Mesenchymal stem cell (in vitro differentiated cells and primary cell): Measurements from ENCODE around the gene ANKRD6.
A peak's percentile ranks its signal among the peaks of the same experiment; 100 is the strongest.

ENCODE experiments used
- DNase-seq: peaks from one replicate; pipeline ENCODE4 v3.0.0-alpha.2; 2013
- H2AFZ ChIP-seq: one replicate; pipeline ENCODE4 v1.6.1; 2013; ENCODE audit warnings: low read depth, mild to moderate bottlenecking, control low read depth, inconsistent platforms, low read length, moderate library complexity
- H2AK5ac ChIP-seq: 2 replicates; pipeline ENCODE4 v1.6.1; 2013; ENCODE audit warnings: low read length, moderate library complexity, mild to moderate bottlenecking, inconsistent platforms; ENCODE audit not compliant: severe bottlenecking
- H2BK120ac ChIP-seq: one replicate; pipeline ENCODE4 v1.6.1; 2013; ENCODE audit warnings: low read depth, mild to moderate bottlenecking, inconsistent platforms, low read length, moderate library complexity
- H2BK12ac ChIP-seq, 2 experiments: one replicate each; pipeline ENCODE4 v1.6.1; 2013; ENCODE audit warnings: inconsistent platforms in 2 of 2, low read length in 2 of 2, mild to moderate bottlenecking in 2 of 2, moderate library complexity in 2 of 2, control low read depth in 1 of 2
- H2BK15ac ChIP-seq: one replicate; pipeline ENCODE4 v1.6.1; 2013; ENCODE audit warnings: mild to moderate bottlenecking, low read depth, inconsistent platforms; ENCODE audit not compliant: poor library complexity, severe bottlenecking
- H2BK5ac ChIP-seq: 2 replicates; pipeline ENCODE4 v1.6.1; 2013; ENCODE audit warnings: low read depth, mild to moderate bottlenecking, low read length, control low read depth, inconsistent platforms; ENCODE audit not compliant: poor library complexity, severe bottlenecking
- H3K14ac ChIP-seq, 2 experiments: one replicate each; pipeline ENCODE4 v1.6.1; 2013; ENCODE audit warnings: inconsistent platforms in 2 of 2, low read length in 2 of 2, control low read depth in 1 of 2, mild to moderate bottlenecking in 1 of 2, moderate library complexity in 1 of 2
- H3K18ac ChIP-seq, 2 experiments: one replicate each; pipeline ENCODE4 v1.6.1; 2013; ENCODE audit warnings: inconsistent platforms in 2 of 2, low read length in 2 of 2, control low read depth in 1 of 2, low read depth in 1 of 2, mild to moderate bottlenecking in 1 of 2
- H3K23ac ChIP-seq, 2 experiments: one replicate each; pipeline ENCODE4 v1.6.1; 2013; ENCODE audit warnings: inconsistent platforms in 2 of 2, low read length in 2 of 2, mild to moderate bottlenecking in 2 of 2, moderate library complexity in 2 of 2, control low read depth in 1 of 2
- H3K27ac ChIP-seq: 2 replicates; pipeline ENCODE4 v1.5.1; 2013; ENCODE audit warnings: mild to moderate bottlenecking, moderate library complexity, low read length, control low read depth, inconsistent platforms; ENCODE audit not compliant: poor library complexity, severe bottlenecking
- H3K27me3 ChIP-seq, 2 experiments: 2 replicates each; pipeline versions ENCODE4 v1.6.1 to v1.7.0; 2013; ENCODE audit warnings: low read length in 2 of 2, mild to moderate bottlenecking in 2 of 2, moderate library complexity in 2 of 2, control low read depth in 1 of 2, inconsistent platforms in 1 of 2; ENCODE audit not compliant: control insufficient read depth in 1 of 2, insufficient read depth in 1 of 2
- H3K36me3 ChIP-seq, 2 experiments: 2 replicates each; pipeline versions ENCODE4 v1.6.1 to v1.7.0; 2013; ENCODE audit warnings: low read length in 2 of 2, control low read depth in 1 of 2, inconsistent platforms in 1 of 2, low read depth in 1 of 2, mild to moderate bottlenecking in 1 of 2; ENCODE audit not compliant: insufficient read depth in 2 of 2, control insufficient read depth in 1 of 2
- H3K4ac ChIP-seq, 2 experiments: one replicate each; pipeline ENCODE4 v1.6.1; 2013; ENCODE audit warnings: inconsistent platforms in 2 of 2, low read length in 2 of 2, mild to moderate bottlenecking in 2 of 2, moderate library complexity in 2 of 2, control low read depth in 1 of 2, low read depth in 1 of 2
- H3K4me1 ChIP-seq: 2 replicates; pipeline ENCODE4 v1.6.1; 2013; ENCODE audit warnings: low read depth, low read length, control low read depth; ENCODE audit not compliant: control insufficient read depth, insufficient read depth
- H3K4me2 ChIP-seq: 2 replicates; pipeline ENCODE4 v1.6.1; 2013; ENCODE audit warnings: low read length, mild to moderate bottlenecking, inconsistent platforms; ENCODE audit not compliant: poor library complexity, severe bottlenecking
- H3K4me3 ChIP-seq, 2 experiments: 2 replicates each; pipeline versions ENCODE4 v1.5.1 to v1.7.0; 2013; ENCODE audit warnings: low read length in 2 of 2, mild to moderate bottlenecking in 2 of 2, control low read depth in 1 of 2, low read depth in 1 of 2; ENCODE audit not compliant: insufficient read depth in 1 of 2
- H3K79me1 ChIP-seq: replicated peaks from 2 replicates; pipeline ENCODE4 v1.6.1; 2013; ENCODE audit warnings: mild to moderate bottlenecking, control low read depth, low read length, inconsistent platforms; ENCODE audit not compliant: poor library complexity, severe bottlenecking
- H3K9ac ChIP-seq: 2 replicates; pipeline ENCODE4 v1.7.0; 2013; ENCODE audit warnings: mild to moderate bottlenecking, low read length, moderate library complexity
- H3K9me3 ChIP-seq: 2 replicates; pipeline ENCODE4 v1.7.0; 2013; ENCODE audit warnings: mild to moderate bottlenecking, low read length; ENCODE audit not compliant: control insufficient read depth
- H4K8ac ChIP-seq: one replicate; pipeline ENCODE4 v1.6.1; 2013; ENCODE audit warnings: inconsistent platforms, mild to moderate bottlenecking, low read length, moderate library complexity
- H4K91ac ChIP-seq: one replicate; pipeline ENCODE4 v1.6.1; 2013; ENCODE audit warnings: mild to moderate bottlenecking, low read length, inconsistent platforms
- WGBS: methylation state at CpG from one replicate; pipeline ENCODE4 v1.1.7; 2013; ENCODE audit warnings: mixed read lengths; 5-methylcytosine and 5-hydroxymethylcytosine counted together

The ANKRD6 gene

GRCh38 chr6:89611666-89612065 lies 178.7 kb downstream of the ANKRD6 start:
- Histone ChIP-seq H2BK15ac (no peak overlapping the region), H3K14ac (no peak overlapping the region), H3K36me3 (no peaks in the 10 kb centered on the region), H3K9me3 (no peaks in the 10 kb centered on the region), H3K4ac (no peak overlapping the region), H4K8ac (no peak overlapping the region), H3K79me1 (no peaks in the 10 kb centered on the region), H3K9ac (no peak overlapping the region), H3K27me3 (no peaks in the 10 kb centered on the region), H2BK12ac (no peak overlapping the region), H3K27ac (no peak overlapping the region), H3K4me1 (peaks cover 2% of the 10 kb centered on the region), H3K18ac (no peak overlapping the region), H3K4me2 (no peak overlapping the region), H2AK5ac (no peak overlapping the region), H2BK120ac (no peak overlapping the region), H2AFZ (no peak overlapping the region), H3K4me3 (no peak overlapping the region), H3K23ac (no peak overlapping the region), H4K91ac (no peak overlapping the region), H2BK5ac (no peak overlapping the region)
- peak; percentile 5 for DNase-seq

DNA sequence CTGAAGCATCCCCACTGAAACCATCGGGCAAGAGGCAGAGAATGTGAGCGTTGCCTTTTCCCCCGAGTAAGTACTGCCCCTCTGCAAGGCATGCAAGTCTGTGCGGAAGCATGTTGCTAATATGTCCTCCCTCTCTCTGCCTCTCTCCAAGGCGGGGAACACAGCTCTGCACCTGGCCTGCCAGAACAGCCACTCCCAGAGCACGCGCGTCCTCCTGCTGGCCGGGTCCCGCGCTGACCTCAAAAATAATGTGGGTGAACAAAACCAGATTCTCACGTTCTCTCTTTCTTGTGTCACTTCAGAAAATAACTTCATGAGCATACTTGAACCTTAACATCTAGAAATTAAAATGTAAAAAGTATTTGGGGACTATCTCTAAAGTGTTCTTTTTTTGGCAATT lies 179.2 kb downstream of the ANKRD6 start:
- no peak overlapping the region for H2BK5ac ChIP-seq
- H3K4ac ChIP-seq = no peak overlapping the region
- no peak overlapping the region for H2BK120ac ChIP-seq
- no peaks in the 10 kb centered on the region for H3K79me1 ChIP-seq
- 86% methylated on average over 11 of the region's 12 CpGs for WGBS
- H3K14ac ChIP-seq = no peak overlapping the region
- no peak overlapping the region for H3K23ac ChIP-seq
- DNase-seq = no peak
- H3K4me3 ChIP-seq = no peak overlapping the region
- no peaks in the 10 kb centered on the region for H3K9me3 ChIP-seq
- H3K4me2 ChIP-seq = no peak overlapping the region
- H3K36me3 ChIP-seq = no peaks in the 10 kb centered on the region
- no peak overlapping the region for H2BK12ac ChIP-seq
- no peak overlapping the region for H2BK15ac ChIP-seq
- no peak overlapping the region for H2AFZ ChIP-seq
- H3K9ac ChIP-seq = no peak overlapping the region
- H4K91ac ChIP-seq = no peak overlapping the region
- H3K18ac ChIP-seq = no peak overlapping the region
- no peaks in the 10 kb centered on the region for H3K27me3 ChIP-seq
- peaks cover 2% of the 10 kb centered on the region for H3K4me1 ChIP-seq
- no peak overlapping the region for H2AK5ac ChIP-seq
- no peak overlapping the region for H3K27ac ChIP-seq
- no peak overlapping the region for H4K8ac ChIP-seq

GRCh38 chr6:89613790-89614189 lies 180.8 kb downstream of the ANKRD6 start:
- no peak overlapping the region for H3K27ac ChIP-seq
- H3K4me3 ChIP-seq = no peak overlapping the region
- no peak overlapping the region for H2BK12ac ChIP-seq
- no peak overlapping the region for H3K18ac ChIP-seq
- no peak overlapping the region for H2AK5ac ChIP-seq
- H3K9me3 ChIP-seq = no peaks in the 10 kb centered on the region
- no peak overlapping the region for H3K23ac ChIP-seq
- no peak overlapping the region for H3K14ac ChIP-seq
- H2BK15ac ChIP-seq = no peak overlapping the region
- no peaks in the 10 kb centered on the region for H3K27me3 ChIP-seq
- no peaks in the 10 kb centered on the region for H3K36me3 ChIP-seq
- no peak overlapping the region for H4K8ac ChIP-seq
- H3K9ac ChIP-seq = no peak overlapping the region
- H3K4me1 ChIP-seq = peaks cover 2% of the 10 kb centered on the region
- no peak overlapping the region for H3K4ac ChIP-seq
- H2AFZ ChIP-seq = no peak overlapping the region
- H3K4me2 ChIP-seq = no peak overlapping the region
- WGBS = over 99% methylated on average over 5 of the region's 5 CpGs
- H3K79me1 ChIP-seq = no peaks in the 10 kb centered on the region
- no peak overlapping the region for H4K91ac ChIP-seq
- no peak overlapping the region for H2BK120ac ChIP-seq
- H2BK5ac ChIP-seq = no peak overlapping the region
- DNase-seq = no peak

DNA sequence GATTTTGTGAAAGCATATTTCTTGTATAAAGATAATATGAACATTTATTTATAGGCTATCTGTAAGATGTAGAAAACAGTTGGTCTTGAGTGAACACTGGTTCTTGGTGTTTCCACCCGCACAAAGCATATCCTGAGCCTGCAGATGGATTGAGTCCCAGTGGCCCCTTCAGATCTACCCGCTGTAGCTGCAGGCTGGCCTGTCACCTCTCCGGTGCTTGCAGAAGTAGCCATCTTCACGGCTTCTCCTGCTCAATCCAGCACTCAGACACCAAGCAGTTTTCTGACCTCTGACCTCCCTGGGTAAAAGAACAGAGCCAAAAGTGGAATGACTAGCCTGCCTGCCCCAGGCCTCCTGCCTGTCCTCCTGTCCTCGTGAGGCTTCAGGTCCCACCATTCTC lies 182.9 kb downstream of the ANKRD6 start:
- peaks cover 2% of the 10 kb centered on the region for H3K4me1 ChIP-seq
- H2AFZ ChIP-seq = no peak overlapping the region
- H3K4me3 ChIP-seq = no peak overlapping the region
- H3K27ac ChIP-seq = no peak overlapping the region
- H3K4ac ChIP-seq = no peak overlapping the region
- no peak overlapping the region for H4K91ac ChIP-seq
- no peak overlapping the region for H3K4me2 ChIP-seq
- H3K9ac ChIP-seq = no peak overlapping the region
- no peak overlapping the region for H2BK5ac ChIP-seq
- no peaks in the 10 kb centered on the region for H3K36me3 ChIP-seq
- no peak overlapping the region for H2BK12ac ChIP-seq
- H3K18ac ChIP-seq = no peak overlapping the region
- 82% methylated on average over 5 of the region's 5 CpGs for WGBS
- H3K9me3 ChIP-seq = no peaks in the 10 kb centered on the region
- no peaks in the 10 kb centered on the region for H3K27me3 ChIP-seq
- H3K79me1 ChIP-seq = no peaks in the 10 kb centered on the region
- no peak overlapping the region for H2BK120ac ChIP-seq
- no peak overlapping the region for H2BK15ac ChIP-seq
- no peak overlapping the region for H3K23ac ChIP-seq
- H3K14ac ChIP-seq = no peak overlapping the region
- H2AK5ac ChIP-seq = no peak overlapping the region
- H4K8ac ChIP-seq = no peak overlapping the region
- DNase-seq = no peak
